ENCODE measurements around the gene PRPF40A.

The PRPF40A gene

GRCh38 chr2:152648336-152648735 is 68.9 kb downstream of the PRPF40A start:
- no peak for DNase-seq

- DNase-seq: no peak
These were observed 69.7 kb downstream of the PRPF40A start for GRCh38 chr2:152647552-152647951.

GRCh38 chr2:152646775-152647174 is 70.5 kb downstream of the PRPF40A start:
- DNase-seq: peak; percentile 72

DNA sequence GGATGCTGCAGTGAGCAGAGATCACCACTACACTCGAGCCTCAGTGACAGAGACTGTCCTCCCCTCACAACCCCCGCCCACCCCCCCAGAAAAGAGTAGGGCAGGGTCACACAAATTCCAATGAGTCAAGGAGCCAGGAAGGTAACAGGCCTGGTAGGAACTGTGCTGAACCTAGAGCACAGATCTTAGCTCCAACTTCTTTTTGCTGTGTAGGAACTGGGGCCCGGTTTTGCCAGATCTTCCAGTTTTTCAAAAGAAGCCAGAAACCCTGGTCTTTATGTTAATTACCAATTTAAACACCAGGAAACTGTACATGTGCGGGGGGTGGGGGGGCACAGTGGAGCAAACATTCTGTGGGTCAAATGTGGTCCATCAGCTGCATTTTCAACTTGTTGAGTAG is 71.0 kb downstream of the PRPF40A start:
- DNase-seq: no peak

DNA sequence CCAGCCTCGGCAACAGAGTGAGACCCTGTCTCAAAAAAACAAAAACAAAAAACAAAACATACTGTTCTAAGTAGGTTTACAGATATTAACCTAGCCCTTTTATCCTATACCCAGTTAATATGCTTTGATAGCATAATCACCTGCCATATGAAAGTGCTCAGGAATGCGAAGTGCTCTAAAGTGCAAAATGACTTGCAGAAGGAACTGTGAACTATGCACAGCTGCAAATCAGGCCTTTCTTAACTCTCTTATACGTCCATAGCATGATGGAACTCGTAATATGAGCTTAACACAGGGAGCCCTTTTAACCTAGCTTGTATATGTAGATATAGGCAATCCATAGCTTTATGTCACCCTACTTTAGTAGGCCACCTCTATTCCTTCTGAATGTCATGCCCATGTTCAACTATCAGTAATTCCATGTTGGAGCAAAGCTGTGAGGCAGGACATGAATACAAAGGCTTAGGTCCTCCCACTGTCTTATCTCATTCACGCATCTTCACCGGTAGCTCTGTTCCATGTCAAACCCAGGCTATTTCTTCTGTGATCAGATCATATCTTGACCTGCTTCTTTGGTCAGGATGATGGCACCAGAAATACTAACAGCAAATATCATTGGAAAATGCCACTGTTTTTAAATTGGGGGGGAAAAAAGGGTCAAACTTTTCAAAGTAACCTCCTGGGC is 72.9 kb downstream of the PRPF40A start:
- DNase-seq: no peak

GRCh38 chr2:152638590-152638989 is 78.7 kb downstream of the PRPF40A start:
- DNase-seq: no peak

GRCh38 chr2:152638056-152638455 is 79.2 kb downstream of the PRPF40A start:
- no peak for DNase-seq

- DNase-seq: no peak
These were observed 80.0 kb downstream of the PRPF40A start for GRCh38 chr2:152637251-152637650.

- peak; percentile 28 for DNase-seq
These were observed 81.5 kb downstream of the PRPF40A start for GRCh38 chr2:152635635-152636298.

GRCh38 chr2:152632736-152633135 is 84.5 kb downstream of the PRPF40A start:
- DNase-seq: no peak

DNA sequence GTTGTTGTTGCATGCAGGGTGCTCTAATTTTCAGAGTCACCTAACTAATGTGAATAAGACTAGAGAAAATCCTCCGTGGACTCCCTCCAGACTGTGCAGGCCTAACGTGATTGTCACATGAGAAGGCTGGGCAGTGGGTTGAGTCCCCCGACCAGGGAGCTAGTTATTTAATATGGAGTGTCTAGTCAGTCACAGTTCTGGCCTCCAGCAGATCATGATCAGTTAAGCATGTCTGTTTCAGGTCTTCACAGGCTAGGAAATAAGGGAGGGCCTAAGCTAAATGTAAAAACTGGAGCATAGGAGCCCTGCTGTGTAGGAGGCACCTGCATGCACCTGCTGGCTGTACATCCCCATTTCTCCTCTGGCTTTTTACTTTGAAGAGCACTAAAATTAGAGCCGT is 86.8 kb downstream of the PRPF40A start:
- DNase-seq: no peak

DNA sequence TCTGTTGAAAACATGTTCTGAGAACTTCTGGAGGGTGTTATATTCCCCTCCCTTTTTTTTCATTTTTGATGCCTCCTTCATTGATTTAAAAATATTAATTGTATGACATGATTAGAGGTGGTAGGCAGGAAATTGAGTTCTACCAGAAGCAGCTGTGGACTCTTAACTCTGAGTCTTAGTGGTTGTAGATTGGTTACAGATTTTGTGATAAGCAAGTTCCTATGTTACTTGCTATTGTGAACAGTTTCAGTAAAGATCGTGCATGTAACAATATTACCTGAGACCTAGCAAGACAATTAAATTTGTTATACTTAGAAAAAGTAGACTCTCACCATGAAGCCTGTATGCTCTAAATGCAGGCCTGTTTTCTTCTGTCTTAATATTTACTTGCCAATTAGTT is 88.1 kb downstream of the PRPF40A start:
- DNase-seq: no peak

DNA sequence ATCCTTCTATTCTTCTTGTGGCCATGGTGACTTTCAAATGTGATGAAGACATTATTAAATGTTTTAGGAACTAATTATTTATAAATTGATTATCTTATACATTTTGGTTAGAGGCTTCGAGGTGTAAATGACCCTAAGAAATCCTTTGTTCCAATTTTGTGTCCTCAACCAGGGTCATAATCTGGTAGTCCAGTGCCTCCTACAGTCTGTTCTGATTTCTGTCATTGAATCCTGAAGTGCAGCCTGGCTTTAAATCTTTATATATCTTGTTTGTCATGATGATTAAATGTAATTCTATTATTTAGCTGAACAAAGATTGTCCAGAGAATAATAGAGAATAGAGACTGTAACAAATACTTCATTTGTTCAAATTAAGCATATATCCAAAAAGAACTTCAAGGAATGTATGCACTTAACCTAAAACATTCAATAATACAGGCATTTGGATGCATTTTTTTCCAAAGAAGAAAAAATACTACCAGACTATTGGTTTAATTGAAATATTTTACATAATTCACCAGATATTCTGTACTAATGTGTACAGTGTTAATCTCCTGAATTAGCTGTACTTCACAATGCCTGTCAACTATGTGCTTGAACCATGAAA is 89.8 kb downstream of the PRPF40A start:
- no peak for DNase-seq

DNA sequence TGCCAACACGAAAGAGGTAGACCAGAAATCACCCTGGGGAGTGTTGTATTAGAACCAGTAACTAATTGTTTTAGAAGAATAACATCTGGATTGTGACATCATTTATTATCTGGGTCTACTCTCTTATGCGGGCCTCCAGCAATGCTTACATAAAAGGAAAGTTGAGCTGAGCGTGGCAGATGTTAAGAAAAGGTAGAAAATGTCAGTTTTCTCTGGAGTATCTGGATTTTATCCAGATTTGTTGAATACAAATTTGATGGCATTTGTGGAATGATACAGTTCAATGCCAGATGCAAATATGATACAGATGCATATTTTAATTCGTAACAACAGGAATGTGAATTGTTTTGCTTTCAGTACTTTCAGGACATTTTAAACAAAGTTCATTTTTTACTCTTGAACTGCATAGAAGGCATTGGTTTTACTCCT is 90.3 kb downstream of the PRPF40A start:
- DNase-seq: no peak

- no peak for DNase-seq
These were observed 92.5 kb downstream of the PRPF40A start for GRCh38 chr2:152624805-152625204.

GRCh38 chr2:152623775-152624174 is 93.5 kb downstream of the PRPF40A start:
- no peak for DNase-seq

DNA sequence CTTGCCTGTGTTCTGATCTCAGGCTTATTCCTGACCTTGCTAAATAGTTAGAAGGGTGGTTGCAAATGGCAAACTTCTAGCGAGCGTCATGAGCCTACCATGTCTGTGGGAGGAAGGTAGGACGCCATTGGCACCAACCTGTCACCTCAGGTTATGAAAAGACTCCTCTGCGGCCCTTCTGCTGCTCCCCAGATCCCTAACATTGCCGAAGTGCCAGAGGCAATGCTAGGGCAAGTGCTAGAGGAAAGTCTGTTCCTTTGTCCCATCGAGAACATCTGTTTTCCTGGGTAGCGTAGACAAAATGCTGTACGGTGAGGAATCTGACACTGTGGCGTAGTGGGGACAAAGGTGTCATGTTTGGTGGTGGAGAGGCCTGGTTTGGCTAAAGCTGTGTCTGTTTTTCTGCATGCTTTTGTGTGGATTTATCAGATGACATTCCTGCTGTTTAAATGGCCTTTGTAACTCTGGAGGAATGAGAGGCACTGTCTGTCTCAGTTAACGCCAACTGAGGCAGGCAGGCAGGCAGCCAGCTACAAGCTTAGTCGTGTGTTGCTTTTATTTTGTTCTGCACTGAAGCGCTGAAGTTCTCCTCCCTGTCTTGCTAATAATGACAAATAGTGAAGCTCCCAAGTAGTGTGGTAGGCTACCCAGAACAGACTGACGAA is 94.1 kb downstream of the PRPF40A start:
- DNase-seq: no peak

- no peak for DNase-seq
These were observed 95.0 kb downstream of the PRPF40A start for GRCh38 chr2:152622219-152622618.

GRCh38 chr2:152620985-152621384 is 96.3 kb downstream of the PRPF40A start:
- DNase-seq: no peak

DNA sequence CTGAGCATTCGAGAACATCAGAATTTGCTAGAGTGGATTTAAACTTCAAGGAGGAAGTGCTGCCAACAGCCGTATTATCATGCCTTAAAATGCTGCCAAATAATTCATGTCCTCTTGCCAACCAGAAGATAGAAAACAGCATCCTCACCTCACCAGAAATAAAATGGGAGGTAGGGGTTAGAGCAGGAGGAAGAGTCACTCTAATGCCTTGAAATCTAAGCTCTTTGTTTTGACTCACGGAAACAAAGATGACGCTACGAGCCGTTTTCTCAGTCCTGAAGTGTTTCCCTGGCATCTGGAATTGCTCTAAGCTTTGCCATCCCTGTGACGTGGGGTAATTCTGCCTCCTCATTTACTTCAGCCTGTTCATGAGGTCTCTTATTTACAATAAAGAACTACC is 97.1 kb downstream of the PRPF40A start:
- DNase-seq: no peak

GRCh38 chr2:152618193-152618564 is 99.1 kb downstream of the PRPF40A start:
- DNase-seq: no peak

- no peak for DNase-seq
These were observed 99.6 kb downstream of the PRPF40A start for GRCh38 chr2:152617456-152618192.

GRCh38 chr2:152615177-152615576 is 102.1 kb downstream of the PRPF40A start:
- DNase-seq: no peak

All from amniotic stem cell (primary cell).